CD4-positive, alpha-beta T cell (primary cell): ENCODE data around the gene CCDC174. TPM values are rescaled to one million over a fixed set of nuclear protein-coding genes. Genes with fewer than 3 reads are reported as not detected.

Experiments
- ATAC-seq: fragments of 200-7000 bp; cut with Tn5 transposase; one replicate; pipeline ENCODE4 v1.10.0; 2022; ENCODE audit warnings: mild to moderate bottlenecking; ENCODE audit not compliant: poor library complexity
- CTCF ChIA-PET: fragments of 350-600 bp; sonication (Branson Sonifier 250); formaldehyde crosslinking; loops from one replicate; lab custom pipeline; 2021; ENCODE audit warnings: antibody characterized with exemption, inconsistent platforms; lab: Charles Lee
- POLR2A ChIA-PET: fragments of 350-600 bp; sonication (Branson Sonifier 250); formaldehyde crosslinking; loops from one replicate; lab custom pipeline; 2021; ENCODE audit warnings: antibody characterized with exemption, inconsistent platforms; lab: Charles Lee
- DNase-seq, 14 experiments: peaks; one replicate each; pipeline ENCODE4 v3.0.0-alpha.2; 2013 to 2020; ENCODE audit warnings: mixed read lengths in 2 of 14
- H3K27ac ChIP-seq, 2 donors: one replicate each; pipeline versions ENCODE4 v1.5.1 to v1.7.0; 2013; ENCODE audit warnings: low read length in 2 of 2, low read depth in 1 of 2, mild to moderate bottlenecking in 1 of 2
- H3K27me3 ChIP-seq, 2 experiments: 1 replicate in 1 of 2; 2 replicates in 1 of 2; pipeline versions ENCODE4 v1.6.1 to v1.7.0; 2013; ENCODE audit warnings: low read length in 2 of 2, control low read depth in 1 of 2, mild to moderate bottlenecking in 1 of 2, moderate library complexity in 1 of 2; ENCODE audit not compliant: insufficient read depth in 2 of 2, control insufficient read depth in 1 of 2
- H3K36me3 ChIP-seq: one replicate; pipeline ENCODE4 v1.6.1; 2013; ENCODE audit warnings: low read length, control low read depth; ENCODE audit not compliant: insufficient read depth
- H3K4me1 ChIP-seq: one replicate; pipeline ENCODE4 v1.6.1; 2013; ENCODE audit warnings: low read length, control low read depth; ENCODE audit not compliant: insufficient read depth
- H3K4me3 ChIP-seq: one replicate; pipeline ENCODE4 v1.5.1; 2013; ENCODE audit warnings: mild to moderate bottlenecking, low read length, moderate library complexity
- H3K9me3 ChIP-seq, 2 experiments: 1 replicate in 1 of 2; 2 replicates in 1 of 2; pipeline versions ENCODE4 v1.6.1 to v1.7.0; 2013; ENCODE audit warnings: low read length in 2 of 2, mild to moderate bottlenecking in 2 of 2, control low read depth in 1 of 2, moderate library complexity in 1 of 2; ENCODE audit not compliant: control insufficient read depth in 1 of 2, insufficient read depth in 1 of 2
- H3K27ac Mint-ChIP-seq: one replicate; pipeline ENCODE4 v1.8.0; 2020; ENCODE audit warnings: mixed read lengths
- H3K27me3 Mint-ChIP-seq: one replicate; pipeline ENCODE4 v1.8.0; 2021; ENCODE audit warnings: mixed read lengths
- H3K36me3 Mint-ChIP-seq: one replicate; pipeline ENCODE4 v1.8.0; 2021; ENCODE audit warnings: low read depth, mixed read lengths
- H3K4me1 Mint-ChIP-seq: one replicate; pipeline ENCODE4 v1.8.0; 2021; ENCODE audit warnings: low read depth, mixed read lengths
- H3K4me3 Mint-ChIP-seq: one replicate; pipeline ENCODE4 v1.8.0; 2020; ENCODE audit warnings: mild to moderate bottlenecking, mixed read lengths
- H3K9me3 Mint-ChIP-seq: one replicate; pipeline ENCODE4 v1.8.0; 2020; ENCODE audit warnings: mixed read lengths
- intact Hi-C, 2 experiments: fragments of 100-400 bp; cut with DNase I in 1 of 2; cut with micrococcal nuclease in 1 of 2; formaldehyde crosslinking; loops; one replicate each; pipeline versions ENCODE4 v1.15.1 to v1.9.0; 2023 to 2025; cut with DNase I, micrococcal nuclease
- total RNA-seq, 174 experiments: library from RNA in 2 of 174; stranded (reverse) in 2 of 174; gene quantifications; one replicate each; pipeline ENCODE4 v1.2.3 and lab custom pipeline; 2021 to 2026
- TF ChIP-seq, protein P1 (sequence below): fragments of 200-600 bp; IDR thresholded peaks from one replicate; pipeline ENCODE4 v1.8.0; 2022; ENCODE audit warnings: antibody characterized with exemption, mild to moderate bottlenecking

Gene CCDC174
- total RNA-seq, 2 experiments from 2014 or later: 32.9 to 37.5 TPM

- H3K4me3 ChIP-seq: no peak overlapping the region
- no peak overlapping the region for H3K4me3 Mint-ChIP-seq
- no peak overlapping the region for H3K27ac ChIP-seq
- POLR2A ChIA-PET: interaction anchor here (1.6 kb wide), 1 partner anchor 15 kb away, joined by 6 read pairs; the partner anchor contains the start of gene CCDC174
- no peaks in the 10 kb centered on the region for H3K36me3 Mint-ChIP-seq
- intact Hi-C loops: no loop called here
- no peaks in the 10 kb centered on the region for H3K9me3 Mint-ChIP-seq
- H3K36me3 ChIP-seq: no peaks in the 10 kb centered on the region
- ATAC-seq (no peak), DNase-seq (no peak)
- no peaks in the 10 kb centered on the region for H3K4me1 Mint-ChIP-seq
- CTCF ChIA-PET: no interaction called here
- no peaks in the 10 kb centered on the region for H3K4me1 ChIP-seq
- H3K27me3 ChIP-seq: peaks cover 14 to 28% of the 10 kb centered on the region in 2 experiments
- H3K27me3 Mint-ChIP-seq: peaks cover 75% of the 10 kb centered on the region
- TF ChIP-seq, protein P1, sequence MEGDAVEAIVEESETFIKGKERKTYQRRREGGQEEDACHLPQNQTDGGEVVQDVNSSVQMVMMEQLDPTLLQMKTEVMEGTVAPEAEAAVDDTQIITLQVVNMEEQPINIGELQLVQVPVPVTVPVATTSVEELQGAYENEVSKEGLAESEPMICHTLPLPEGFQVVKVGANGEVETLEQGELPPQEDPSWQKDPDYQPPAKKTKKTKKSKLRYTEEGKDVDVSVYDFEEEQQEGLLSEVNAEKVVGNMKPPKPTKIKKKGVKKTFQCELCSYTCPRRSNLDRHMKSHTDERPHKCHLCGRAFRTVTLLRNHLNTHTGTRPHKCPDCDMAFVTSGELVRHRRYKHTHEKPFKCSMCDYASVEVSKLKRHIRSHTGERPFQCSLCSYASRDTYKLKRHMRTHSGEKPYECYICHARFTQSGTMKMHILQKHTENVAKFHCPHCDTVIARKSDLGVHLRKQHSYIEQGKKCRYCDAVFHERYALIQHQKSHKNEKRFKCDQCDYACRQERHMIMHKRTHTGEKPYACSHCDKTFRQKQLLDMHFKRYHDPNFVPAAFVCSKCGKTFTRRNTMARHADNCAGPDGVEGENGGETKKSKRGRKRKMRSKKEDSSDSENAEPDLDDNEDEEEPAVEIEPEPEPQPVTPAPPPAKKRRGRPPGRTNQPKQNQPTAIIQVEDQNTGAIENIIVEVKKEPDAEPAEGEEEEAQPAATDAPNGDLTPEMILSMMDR: no peak
- H3K27ac Mint-ChIP-seq: no peak overlapping the region
- no peaks in the 10 kb centered on the region for H3K9me3 ChIP-seq
Observed at GRCh38 chr3:14636496-14637087, 15.0 kb upstream of the CCDC174 start.

GRCh38 chr3:14640157-14640562, 11.4 kb upstream of the CCDC174 start:
- H3K4me1 Mint-ChIP-seq: peaks cover under 1% of the 10 kb centered on the region

GRCh38 chr3:14640734-14641133, 10.8 kb upstream of the CCDC174 start:
- TF ChIP-seq, protein P1: no peak
- DNase-seq (no peak), ATAC-seq (no peak)
- peaks cover 57% of the 10 kb centered on the region for H3K27me3 Mint-ChIP-seq
- H3K36me3 ChIP-seq: no peaks in the 10 kb centered on the region
- intact Hi-C loops: loop anchor here in 1 of 2 experiments (10.0 kb wide), 1 partner anchor 964 kb away; the partner anchor contains the start of genes BTD and HACL1
- no peak overlapping the region for H3K27ac ChIP-seq
- POLR2A ChIA-PET: no interaction called here
- H3K4me3 ChIP-seq: no peak overlapping the region
- no peaks in the 10 kb centered on the region for H3K4me1 ChIP-seq
- H3K4me1 Mint-ChIP-seq: peaks cover 4% of the 10 kb centered on the region
- no peak overlapping the region for H3K27ac Mint-ChIP-seq
- H3K9me3 Mint-ChIP-seq: no peaks in the 10 kb centered on the region
- no peak overlapping the region for H3K4me3 Mint-ChIP-seq
- peaks cover 14 to 31% of the 10 kb centered on the region in 2 experiments for H3K27me3 ChIP-seq
- H3K9me3 ChIP-seq: no peaks in the 10 kb centered on the region
- CTCF ChIA-PET: no interaction called here
- H3K36me3 Mint-ChIP-seq: no peaks in the 10 kb centered on the region

More at GRCh38 chr3:14640157-14640562, 11.4 kb upstream of the CCDC174 start:
- H3K4me3 ChIP-seq: no peak overlapping the region
- H3K4me1 ChIP-seq: no peaks in the 10 kb centered on the region
- intact Hi-C loops: loop anchor here in 1 of 2 experiments (10.0 kb wide), 1 partner anchor 965 kb away; the partner anchor contains the start of genes BTD and HACL1
- ChIA-PET POLR2A (no interaction called here), CTCF (no interaction called here)
- H3K9me3 ChIP-seq: no peaks in the 10 kb centered on the region
- no peaks in the 10 kb centered on the region for H3K36me3 ChIP-seq
- ATAC-seq: no peak
- H3K27me3 ChIP-seq: peaks cover 14 to 31% of the 10 kb centered on the region in 2 experiments
- no peak for DNase-seq
- Mint-ChIP-seq H3K4me3 (no peak overlapping the region), H3K27me3 (peaks cover 61% of the 10 kb centered on the region), H3K9me3 (no peaks in the 10 kb centered on the region), H3K27ac (no peak overlapping the region), H3K36me3 (no peaks in the 10 kb centered on the region)
- TF ChIP-seq, protein P1: no peak
- no peak overlapping the region for H3K27ac ChIP-seq
